Activated CD4-positive, alpha-beta T cell treated with anti-CD3 and anti-CD28 coated beads for 48 hours (primary cell): ENCODE data around the gene RAMP3.
"Not testable (repeated sequence)": the region's sequence is repeated elsewhere in the genome, so short reads cannot be mapped to it uniquely, and the experiment has no call there.

Experiments
- DNase-seq: peaks from one replicate; pipeline ENCODE4 v3.0.0-alpha.2; 2020

RAMP3 gene

GRCh38 chr7:45157286-45157652 lies 322 bp upstream of the RAMP3 start:
- no peak for DNase-seq

GRCh38 chr7:45158471-45158870 lies 880 bp downstream of the RAMP3 start:
- no peak for DNase-seq

GRCh38 chr7:45159296-45159695 lies 1.7 kb downstream of the RAMP3 start:
- DNase-seq = no peak

GRCh38 chr7:45160417-45160881 lies 2.9 kb downstream of the RAMP3 start:
- no peak for DNase-seq

GRCh38 chr7:45161138-45161537 lies 3.5 kb downstream of the RAMP3 start:
- DNase-seq = no peak

GRCh38 chr7:45161842-45162241 lies 4.3 kb downstream of the RAMP3 start:
- DNase-seq = no peak

- no peak for DNase-seq
Observed at GRCh38 chr7:45162311-45162845, 4.8 kb downstream of the RAMP3 start.

- no peak for DNase-seq
Observed at GRCh38 chr7:45162943-45163691, 5.5 kb downstream of the RAMP3 start.

- DNase-seq = no peak
Observed at GRCh38 chr7:45163692-45164052, 6.1 kb downstream of the RAMP3 start.

- DNase-seq = not testable (repeated sequence)
Observed at GRCh38 chr7:45164271-45164670, 6.7 kb downstream of the RAMP3 start.

- DNase-seq = no peak
Observed at GRCh38 chr7:45165857-45166256, 8.3 kb downstream of the RAMP3 start.

GRCh38 chr7:45171946-45172345 lies 14.4 kb downstream of the RAMP3 start:
- no peak for DNase-seq

GRCh38 chr7:45173596-45174327 lies 16.2 kb downstream of the RAMP3 start:
- no peak for DNase-seq

GRCh38 chr7:45174328-45174610 lies 16.7 kb downstream of the RAMP3 start:
- DNase-seq = no peak

- DNase-seq = no peak
Observed at GRCh38 chr7:45174966-45175765, 17.6 kb downstream of the RAMP3 start.

GRCh38 chr7:45176091-45176490 lies 18.5 kb downstream of the RAMP3 start:
- DNase-seq = no peak

GRCh38 chr7:45176886-45177731 lies 19.5 kb downstream of the RAMP3 start:
- DNase-seq = no peak

GRCh38 chr7:45177801-45178200 lies 20.2 kb downstream of the RAMP3 start:
- DNase-seq = no peak

GRCh38 chr7:45178241-45179225 lies 20.9 kb downstream of the RAMP3 start:
- no peak for DNase-seq

- DNase-seq = no peak
Observed at GRCh38 chr7:45179666-45180065, 22.1 kb downstream of the RAMP3 start.
